ENCODE measurements around the gene VPS18. TPM values are rescaled to one million over a fixed set of nuclear protein-coding genes. Genes with fewer than 3 reads are reported as not detected.
A peak's percentile ranks its signal among the peaks of the same experiment; 100 is the strongest.

The VPS18 gene
- total and polyA plus RNA-seq, 2 experiments from 2014 or later = 15.8 to 32.7 TPM

- H3K36me3 ChIP-seq (ENCODE audit: low read depth) = no peaks in the 10 kb centered on the region
- no peaks in the 10 kb centered on the region for H3F3A ChIP-seq (ENCODE audit: insufficient read depth)
- H4K20me1 ChIP-seq (ENCODE audit: insufficient read depth) = no peaks in the 10 kb centered on the region
- no peak overlapping the region for H3K4me3 ChIP-seq
- TF ChIP-seq EZH2 (IDR thresholded peaks at IDR 0.05; ENCODE audit: insufficient read depth, poor library complexity, severe bottlenecking) (no peak), EZH2phosphoT487 (IDR thresholded peaks at IDR 0.05; ENCODE audit: insufficient read depth, low read depth) (no peak)
- no peak overlapping the region for H3K4me2 ChIP-seq (ENCODE audit: unreplicated experiment)
- H2AFZ ChIP-seq = no peak overlapping the region
- no peaks in the 10 kb centered on the region for H3K9me3 ChIP-seq (ENCODE audit: low read depth)
- H3K4me1 ChIP-seq (ENCODE audit: insufficient read depth) = no peaks in the 10 kb centered on the region
- no peak for DNase-seq
- 70 to 74% methylated on average over 10 to 13 of the region's 13 CpGs for WGBS, 2 experiments (ENCODE audit: low coverage in 1 of 2, low lambda C conversion rate in 2 of 2, missing lambda C conversion rate in 2 of 2)
- peaks cover 9% of the 10 kb centered on the region for H3K27me3 ChIP-seq (replicated peaks; ENCODE audit: insufficient read depth)
- no peak overlapping the region for H3K27ac ChIP-seq
- in situ Hi-C loops (cut with MboI) = no loop called here
- no peaks in the 10 kb centered on the region for H3K9me2 ChIP-seq (ENCODE audit: insufficient read depth)
- H3K9ac ChIP-seq = no peak overlapping the region
- H3K79me2 ChIP-seq (ENCODE audit: insufficient read depth) = no peaks in the 10 kb centered on the region
These were observed 22.3 kb upstream of the VPS18 start for GRCh38 chr15:40871749-40872617.

GRCh38 chr15:40872791-40873693 is 21.2 kb upstream of the VPS18 start:
- Histone ChIP-seq H3K36me3 (ENCODE audit: low read depth) (no peaks in the 10 kb centered on the region), H3K4me1 (ENCODE audit: insufficient read depth) (no peaks in the 10 kb centered on the region), H2AFZ (peak overlapping the region; percentile 68), H3K9me3 (ENCODE audit: low read depth) (no peaks in the 10 kb centered on the region), H3K9ac (no peak overlapping the region), H3K9me2 (ENCODE audit: insufficient read depth) (no peaks in the 10 kb centered on the region), H3K79me2 (ENCODE audit: insufficient read depth) (no peaks in the 10 kb centered on the region), H3K27me3 (replicated peaks; ENCODE audit: insufficient read depth) (peaks cover 9% of the 10 kb centered on the region), H3K4me2 (ENCODE audit: unreplicated experiment) (peak overlapping the region; percentile 67), H3K4me3 (peak overlapping the region; percentile 62), H3K27ac (no peak overlapping the region), H4K20me1 (ENCODE audit: insufficient read depth) (no peaks in the 10 kb centered on the region), H3F3A (ENCODE audit: insufficient read depth) (no peaks in the 10 kb centered on the region)
- 46 to 47% methylated on average over 32 to 33 of the region's 33 CpGs for WGBS, 2 experiments (ENCODE audit: low coverage in 1 of 2, low lambda C conversion rate in 2 of 2, missing lambda C conversion rate in 2 of 2)
- in situ Hi-C loops (cut with MboI) = no loop called here
- DNase-seq = no peak
- TF ChIP-seq EZH2phosphoT487 (IDR thresholded peaks at IDR 0.05; ENCODE audit: insufficient read depth, low read depth) (no peak), EZH2 (IDR thresholded peaks at IDR 0.05; ENCODE audit: insufficient read depth, poor library complexity, severe bottlenecking) (no peak)

GRCh38 chr15:40873694-40874561 is 20.3 kb upstream of the VPS18 start, which contains the start of gene RHOV:
Gene RHOV, minus strand, starts transcription at chr15:40874234. Its CDS starts 95 bp downstream, at chr15:40874139.
- Histone ChIP-seq H3F3A (ENCODE audit: insufficient read depth) (no peaks in the 10 kb centered on the region), H3K27me3 (replicated peaks; ENCODE audit: insufficient read depth) (peaks cover 9% of the 10 kb centered on the region), H3K9ac (no peak within 1 kb of the TSS), H3K36me3 (ENCODE audit: low read depth) (no peaks in the 10 kb centered on the region), H4K20me1 (ENCODE audit: insufficient read depth) (no peaks in the 10 kb centered on the region), H3K9me3 (ENCODE audit: low read depth) (no peaks in the 10 kb centered on the region), H3K4me1 (ENCODE audit: insufficient read depth) (no peaks in the 10 kb centered on the region), H3K27ac (no peak within 1 kb of the TSS), H3K4me3 (peak within 1 kb of the TSS; percentile 62), H3K79me2 (ENCODE audit: insufficient read depth) (no peaks in the 10 kb centered on the region), H2AFZ (peak within 1 kb of the TSS; percentile 68), H3K9me2 (ENCODE audit: insufficient read depth) (no peaks in the 10 kb centered on the region), H3K4me2 (ENCODE audit: unreplicated experiment) (peak within 1 kb of the TSS; percentile 67)
- TF ChIP-seq EZH2phosphoT487 (IDR thresholded peaks at IDR 0.05; ENCODE audit: insufficient read depth, low read depth) (no peak), EZH2 (IDR thresholded peaks at IDR 0.05; ENCODE audit: insufficient read depth, poor library complexity, severe bottlenecking) (no peak)
- WGBS, 2 experiments (ENCODE audit: low coverage in 1 of 2, low lambda C conversion rate in 2 of 2, missing lambda C conversion rate in 2 of 2) = 3 to 5% methylated on average over 47 to 65 of the region's 74 CpGs
- DNase-seq = peak; percentile 69
- in situ Hi-C loops (cut with MboI) = no loop called here

Data from GM23248 (cell line).